HEK293 (cell line): ENCODE measurements around the gene STARD6.

ENCODE experiments used
- CTCF ChIA-PET: fragments of 350-600 bp; formaldehyde crosslinking; extraction: SDS; loops from one replicate; lab custom pipeline; 2021; ENCODE audit warnings: antibody characterized with exemption; lab: Yijun Ruan, JAX
- POLR2A ChIA-PET: fragments of 300-600 bp; formaldehyde crosslinking; extraction: SDS; loops from one replicate; lab custom pipeline; 2020; ENCODE audit warnings: antibody characterized with exemption, inconsistent platforms; lab: Yijun Ruan, JAX
- H3K27ac ChIP-seq: fragments of 200-500 bp; sonication (Bioruptor generic); 2 replicates; pipeline ENCODE4 v1.5.1; 2014; ENCODE audit warnings: low read depth, low read length, control low read depth, inconsistent platforms; ENCODE audit errors: extremely low read depth
- H3K36me3 ChIP-seq, 2 experiments: fragments of 200-500 bp in 1 of 2; sonication (Bioruptor generic) in 1 of 2; 1 replicate in 1 of 2; 2 replicates in 1 of 2; pipeline ENCODE4 v1.5.1; 2014 to 2017; ENCODE audit warnings: inconsistent platforms in 2 of 2, low read length in 2 of 2; ENCODE audit not compliant: control insufficient read depth in 2 of 2, insufficient read depth in 1 of 2
- H3K4me1 ChIP-seq: fragments of 200-500 bp; sonication (Bioruptor generic); 2 replicates; pipeline ENCODE4 v1.5.1; 2014; ENCODE audit warnings: mild to moderate bottlenecking, low read length, inconsistent platforms; ENCODE audit not compliant: control insufficient read depth, insufficient read depth
- H3K4me3 ChIP-seq: 2 replicates; pipeline ENCODE4 v1.5.1; 2011; ENCODE audit warnings: low read depth, mild to moderate bottlenecking, control low read depth, low read length, moderate library complexity
- H3K9me3 ChIP-seq: fragments of 200-500 bp; sonication (Bioruptor generic); 2 replicates; pipeline ENCODE4 v1.5.1; 2014; ENCODE audit warnings: low read depth, low read length, inconsistent platforms; ENCODE audit not compliant: control insufficient read depth, insufficient read depth
- FEZF1 ChIP-seq: fragments of 450-650 bp; formaldehyde crosslinking; IDR thresholded peaks from 2 replicates; pipeline ENCODE4 v1.5.1; 2016; ENCODE audit warnings: missing biosample characterization, missing genetic modification characterization
- INSM2 ChIP-seq: fragments of 450-650 bp; formaldehyde crosslinking; IDR thresholded peaks from 2 replicates; pipeline ENCODE4 v1.5.1; 2016; ENCODE audit warnings: missing biosample characterization, missing genetic modification characterization
- KLF7 ChIP-seq: fragments of 450-650 bp; formaldehyde crosslinking; IDR thresholded peaks from 2 replicates; pipeline ENCODE4 v1.5.1; 2016; ENCODE audit warnings: missing biosample characterization, missing genetic modification characterization, borderline replicate concordance
- ZBTB7A ChIP-seq: fragments of 450-650 bp; formaldehyde crosslinking; IDR thresholded peaks from 2 replicates; pipeline ENCODE4 v1.5.1; 2016; ENCODE audit warnings: low read depth, missing biosample characterization, missing genetic modification characterization
- ZNF184 ChIP-seq: fragments of 450-650 bp; IDR thresholded peaks from 2 replicates; pipeline ENCODE4 v1.5.1; 2018; ENCODE audit warnings: missing biosample characterization, mild to moderate bottlenecking, missing genetic modification characterization
- ZNF2 ChIP-seq: fragments of 450-650 bp; formaldehyde crosslinking; IDR thresholded peaks from 2 replicates; pipeline ENCODE4 v1.5.1; 2016; ENCODE audit warnings: missing biosample characterization, missing genetic modification characterization
- ZNF214 ChIP-seq: fragments of 450-650 bp; formaldehyde crosslinking; IDR thresholded peaks from 2 replicates; pipeline ENCODE4 v1.5.1; 2017; ENCODE audit warnings: missing biosample characterization, mild to moderate bottlenecking, missing genetic modification characterization, borderline replicate concordance
- ZNF311 ChIP-seq: fragments of 450-650 bp; formaldehyde crosslinking; IDR thresholded peaks from 2 replicates; pipeline ENCODE4 v1.5.1; 2017; ENCODE audit warnings: missing biosample characterization, missing genetic modification characterization, borderline replicate concordance
- ZNF341 ChIP-seq: fragments of 450-650 bp; formaldehyde crosslinking; IDR thresholded peaks from 2 replicates; pipeline ENCODE4; 2016; ENCODE audit warnings: low read depth, missing biosample characterization, missing genetic modification characterization
- ZNF391 ChIP-seq: fragments of 450-650 bp; formaldehyde crosslinking; IDR thresholded peaks from 2 replicates; pipeline ENCODE4 v1.5.1; 2016; ENCODE audit warnings: low read depth, missing biosample characterization, missing genetic modification characterization, borderline replicate concordance
- ZNF558 ChIP-seq: fragments of 450-650 bp; formaldehyde crosslinking; IDR thresholded peaks from 2 replicates; pipeline ENCODE4 v1.5.1; 2016; ENCODE audit warnings: missing biosample characterization, missing genetic modification characterization
- ZNF585B ChIP-seq: fragments of 450-650 bp; formaldehyde crosslinking; IDR thresholded peaks from 2 replicates; pipeline ENCODE4 v1.5.1; 2016; ENCODE audit warnings: missing biosample characterization, missing genetic modification characterization
- ZNF670 ChIP-seq: fragments of 450-650 bp; formaldehyde crosslinking; IDR thresholded peaks from 2 replicates; pipeline ENCODE4 v1.5.1; 2016; ENCODE audit warnings: missing biosample characterization, missing genetic modification characterization, low read depth
- ZNF777 ChIP-seq: fragments of 450-650 bp; formaldehyde crosslinking; IDR thresholded peaks from 2 replicates; pipeline ENCODE4 v1.5.1; 2017; ENCODE audit warnings: missing biosample characterization, missing genetic modification characterization, borderline replicate concordance
- ZNF792 ChIP-seq: fragments of 450-650 bp; formaldehyde crosslinking; IDR thresholded peaks from 2 replicates; pipeline ENCODE4 v1.5.1; 2016; ENCODE audit warnings: missing biosample characterization, missing genetic modification characterization
- TF ChIP-seq, protein P1 (sequence below): fragments of 450-650 bp; formaldehyde crosslinking; IDR thresholded peaks from 2 replicates; pipeline ENCODE4 v1.5.1; 2016; ENCODE audit warnings: missing biosample characterization, missing genetic modification characterization
- TF ChIP-seq, protein P2 (sequence below): fragments of 450-650 bp; IDR thresholded peaks from 2 replicates; pipeline ENCODE4 v1.5.1; 2018; ENCODE audit warnings: missing biosample characterization, missing genetic modification characterization
- TF ChIP-seq, protein P3 (sequence below): IDR thresholded peaks from 2 replicates; pipeline ENCODE4 v1.6.1; 2011; ENCODE audit warnings: mild to moderate bottlenecking, low read depth, low read length, borderline replicate concordance
- TF ChIP-seq, protein P4 (sequence below): fragments of 450-650 bp; formaldehyde crosslinking; IDR thresholded peaks from 2 replicates; pipeline ENCODE4 v1.5.1; 2016; ENCODE audit warnings: missing biosample characterization, missing genetic modification characterization
- TF ChIP-seq, protein P5 (sequence below): fragments of 450-650 bp; formaldehyde crosslinking; IDR thresholded peaks from 2 replicates; pipeline ENCODE4; 2016; ENCODE audit warnings: missing biosample characterization, missing genetic modification characterization
- TF ChIP-seq, protein P6 (sequence below): fragments of 450-650 bp; formaldehyde crosslinking; IDR thresholded peaks from 2 replicates; pipeline ENCODE4 v1.5.1; 2017; ENCODE audit warnings: missing biosample characterization, missing genetic modification characterization

The STARD6 gene

DNA sequence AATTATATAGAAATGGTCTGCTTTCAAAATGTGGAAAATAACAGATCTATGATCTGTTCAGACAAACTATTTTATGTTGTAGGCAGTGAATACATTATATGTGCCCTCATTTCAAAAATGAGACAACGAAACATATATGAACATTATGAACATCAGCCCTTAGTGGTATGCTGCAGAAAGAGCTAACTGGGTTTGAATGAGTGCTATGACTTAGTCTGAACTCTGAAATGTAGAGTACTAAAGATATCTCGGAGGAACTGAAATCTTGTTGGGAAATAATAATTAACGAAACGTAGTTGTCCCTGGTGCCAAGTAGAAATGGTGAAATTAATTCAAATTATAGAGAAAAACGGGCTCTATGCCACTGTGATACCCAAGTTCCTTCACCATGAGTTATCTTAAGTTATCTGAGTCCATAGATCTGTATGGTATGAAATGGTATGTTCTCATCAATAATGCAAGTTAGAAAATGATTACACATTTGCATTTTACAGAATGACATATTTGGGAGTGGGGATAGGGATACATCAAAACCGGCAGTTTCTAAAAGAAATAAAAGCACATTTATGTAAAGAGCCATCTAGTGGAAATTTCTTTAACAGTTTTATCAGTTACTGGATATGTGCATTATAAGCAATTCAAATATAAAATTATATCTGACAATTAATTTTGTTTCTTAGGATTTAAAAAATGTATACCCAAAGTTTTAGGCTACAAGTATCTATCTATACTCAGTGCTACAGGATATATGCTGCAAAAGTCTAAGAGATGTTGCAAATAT, 26.7 kb downstream of the STARD6 start:
- H3K9me3 ChIP-seq: no peaks in the 10 kb centered on the region
- H3K27ac ChIP-seq: no peak overlapping the region
- H3K4me1 ChIP-seq: no peaks in the 10 kb centered on the region
- no peak for TF ChIP-seq ZNF214 (tag by site-specific recombination)
- TF ChIP-seq, protein P1, sequence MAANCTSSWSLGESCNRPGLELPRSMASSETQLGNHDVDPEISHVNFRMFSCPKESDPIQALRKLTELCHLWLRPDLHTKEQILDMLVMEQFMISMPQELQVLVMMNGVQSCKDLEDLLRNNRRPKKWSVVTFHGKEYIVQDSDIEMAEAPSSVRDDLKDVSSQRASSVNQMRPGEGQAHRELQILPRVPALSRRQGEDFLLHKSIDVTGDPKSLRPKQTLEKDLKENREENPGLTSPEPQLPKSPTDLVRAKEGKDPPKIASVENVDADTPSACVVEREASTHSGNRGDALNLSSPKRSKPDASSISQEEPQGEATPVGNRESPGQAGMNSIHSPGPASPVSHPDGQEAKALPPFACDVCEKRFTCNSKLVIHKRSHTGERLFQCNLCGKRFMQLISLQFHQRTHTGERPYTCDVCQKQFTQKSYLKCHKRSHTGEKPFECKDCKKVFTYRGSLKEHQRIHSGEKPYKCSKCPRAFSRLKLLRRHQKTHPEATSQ (tag by site-specific recombination): no peak
- no peak for TF ChIP-seq ZBTB7A (tag by site-specific recombination)
- TF ChIP-seq FEZF1 (tag by site-specific recombination): no peak
- no peak for TF ChIP-seq ZNF2 (tag by site-specific recombination)
- TF ChIP-seq ZNF184: no peak
- TF ChIP-seq INSM2 (tag by site-specific recombination): no peak
- no peak for TF ChIP-seq ZNF777
- TF ChIP-seq, protein P2, sequence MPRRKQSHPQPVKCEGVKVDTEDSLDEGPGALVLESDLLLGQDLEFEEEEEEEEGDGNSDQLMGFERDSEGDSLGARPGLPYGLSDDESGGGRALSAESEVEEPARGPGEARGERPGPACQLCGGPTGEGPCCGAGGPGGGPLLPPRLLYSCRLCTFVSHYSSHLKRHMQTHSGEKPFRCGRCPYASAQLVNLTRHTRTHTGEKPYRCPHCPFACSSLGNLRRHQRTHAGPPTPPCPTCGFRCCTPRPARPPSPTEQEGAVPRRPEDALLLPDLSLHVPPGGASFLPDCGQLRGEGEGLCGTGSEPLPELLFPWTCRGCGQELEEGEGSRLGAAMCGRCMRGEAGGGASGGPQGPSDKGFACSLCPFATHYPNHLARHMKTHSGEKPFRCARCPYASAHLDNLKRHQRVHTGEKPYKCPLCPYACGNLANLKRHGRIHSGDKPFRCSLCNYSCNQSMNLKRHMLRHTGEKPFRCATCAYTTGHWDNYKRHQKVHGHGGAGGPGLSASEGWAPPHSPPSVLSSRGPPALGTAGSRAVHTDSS: no peak
- TF ChIP-seq, protein P3, sequence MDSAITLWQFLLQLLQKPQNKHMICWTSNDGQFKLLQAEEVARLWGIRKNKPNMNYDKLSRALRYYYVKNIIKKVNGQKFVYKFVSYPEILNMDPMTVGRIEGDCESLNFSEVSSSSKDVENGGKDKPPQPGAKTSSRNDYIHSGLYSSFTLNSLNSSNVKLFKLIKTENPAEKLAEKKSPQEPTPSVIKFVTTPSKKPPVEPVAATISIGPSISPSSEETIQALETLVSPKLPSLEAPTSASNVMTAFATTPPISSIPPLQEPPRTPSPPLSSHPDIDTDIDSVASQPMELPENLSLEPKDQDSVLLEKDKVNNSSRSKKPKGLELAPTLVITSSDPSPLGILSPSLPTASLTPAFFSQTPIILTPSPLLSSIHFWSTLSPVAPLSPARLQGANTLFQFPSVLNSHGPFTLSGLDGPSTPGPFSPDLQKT: no peak
- no peak for TF ChIP-seq ZNF670 (tag by site-specific recombination)
- TF ChIP-seq, protein P4, sequence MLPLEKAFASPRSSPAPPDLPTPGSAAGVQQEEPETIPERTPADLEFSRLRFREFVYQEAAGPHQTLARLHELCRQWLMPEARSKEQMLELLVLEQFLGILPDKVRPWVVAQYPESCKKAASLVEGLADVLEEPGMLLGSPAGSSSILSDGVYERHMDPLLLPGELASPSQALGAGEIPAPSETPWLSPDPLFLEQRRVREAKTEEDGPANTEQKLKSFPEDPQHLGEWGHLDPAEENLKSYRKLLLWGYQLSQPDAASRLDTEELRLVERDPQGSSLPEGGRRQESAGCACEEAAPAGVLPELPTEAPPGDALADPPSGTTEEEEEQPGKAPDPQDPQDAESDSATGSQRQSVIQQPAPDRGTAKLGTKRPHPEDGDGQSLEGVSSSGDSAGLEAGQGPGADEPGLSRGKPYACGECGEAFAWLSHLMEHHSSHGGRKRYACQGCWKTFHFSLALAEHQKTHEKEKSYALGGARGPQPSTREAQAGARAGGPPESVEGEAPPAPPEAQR: no peak
- TF ChIP-seq ZNF341 (tag by site-specific recombination): no peak
- no peak for TF ChIP-seq ZNF311 (tag by site-specific recombination)
- TF ChIP-seq ZNF558 (tag by site-specific recombination): no peak
- POLR2A ChIA-PET: no interaction called here
- H3K4me3 ChIP-seq: no peak overlapping the region
- no peaks in the 10 kb centered on the region for H3K36me3 ChIP-seq
- CTCF ChIA-PET: interaction anchor here (0.6 to 0.8 kb wide), 2 partner anchors 9 to 106 kb away, joined by 3 read pairs; partner anchors contain the start of gene MBD2

GRCh38 chr18:54329787-54330186, 27.9 kb downstream of the STARD6 start:
- H3K4me3 ChIP-seq: no peak overlapping the region
- no peak overlapping the region for H3K27ac ChIP-seq
- no peaks in the 10 kb centered on the region for H3K9me3 ChIP-seq
- no peaks in the 10 kb centered on the region for H3K36me3 ChIP-seq
- ChIA-PET CTCF (interaction anchor here (0.6 kb wide), 3 partner anchors 33 to 1734 kb away, joined by 3 read pairs; no protein-coding TSS in a partner anchor), POLR2A (no interaction called here)
- no peaks in the 10 kb centered on the region for H3K4me1 ChIP-seq
- TF ChIP-seq, protein P5, sequence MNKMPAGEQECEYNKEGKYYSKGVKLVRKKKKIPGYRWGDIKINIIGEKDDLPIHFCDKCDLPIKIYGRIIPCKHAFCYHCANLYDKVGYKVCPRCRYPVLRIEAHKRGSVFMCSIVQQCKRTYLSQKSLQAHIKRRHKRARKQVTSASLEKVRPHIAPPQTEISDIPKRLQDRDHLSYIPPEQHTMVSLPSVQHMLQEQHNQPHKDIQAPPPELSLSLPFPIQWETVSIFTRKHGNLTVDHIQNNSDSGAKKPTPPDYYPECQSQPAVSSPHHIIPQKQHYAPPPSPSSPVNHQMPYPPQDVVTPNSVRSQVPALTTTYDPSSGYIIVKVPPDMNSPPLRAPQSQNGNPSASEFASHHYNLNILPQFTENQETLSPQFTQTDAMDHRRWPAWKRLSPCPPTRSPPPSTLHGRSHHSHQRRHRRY (tag by site-specific recombination): no peak
- TF ChIP-seq KLF7 (tag by site-specific recombination) (no peak), ZNF792 (tag by site-specific recombination) (no peak), ZNF391 (no peak), ZNF585B (tag by site-specific recombination) (no peak)
- TF ChIP-seq, protein P6, sequence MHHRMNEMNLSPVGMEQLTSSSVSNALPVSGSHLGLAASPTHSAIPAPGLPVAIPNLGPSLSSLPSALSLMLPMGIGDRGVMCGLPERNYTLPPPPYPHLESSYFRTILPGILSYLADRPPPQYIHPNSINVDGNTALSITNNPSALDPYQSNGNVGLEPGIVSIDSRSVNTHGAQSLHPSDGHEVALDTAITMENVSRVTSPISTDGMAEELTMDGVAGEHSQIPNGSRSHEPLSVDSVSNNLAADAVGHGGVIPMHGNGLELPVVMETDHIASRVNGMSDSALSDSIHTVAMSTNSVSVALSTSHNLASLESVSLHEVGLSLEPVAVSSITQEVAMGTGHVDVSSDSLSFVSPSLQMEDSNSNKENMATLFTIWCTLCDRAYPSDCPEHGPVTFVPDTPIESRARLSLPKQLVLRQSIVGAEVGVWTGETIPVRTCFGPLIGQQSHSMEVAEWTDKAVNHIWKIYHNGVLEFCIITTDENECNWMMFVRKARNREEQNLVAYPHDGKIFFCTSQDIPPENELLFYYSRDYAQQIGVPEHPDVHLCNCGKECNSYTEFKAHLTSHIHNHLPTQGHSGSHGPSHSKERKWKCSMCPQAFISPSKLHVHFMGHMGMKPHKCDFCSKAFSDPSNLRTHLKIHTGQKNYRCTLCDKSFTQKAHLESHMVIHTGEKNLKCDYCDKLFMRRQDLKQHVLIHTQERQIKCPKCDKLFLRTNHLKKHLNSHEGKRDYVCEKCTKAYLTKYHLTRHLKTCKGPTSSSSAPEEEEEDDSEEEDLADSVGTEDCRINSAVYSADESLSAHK: no peak
